Measurements from ENCODE around the gene LSAMP. TPM values are rescaled to one million over a fixed set of nuclear protein-coding genes. Genes with fewer than 3 reads are reported as not detected.

LSAMP gene
- total and polyA plus RNA-seq, 9 of the 15 experiments (the other 6 are each of a cell fraction or from before 2014, with no cell fraction given), result 0.09 to 0.11 TPM; not detected in 7

DNA sequence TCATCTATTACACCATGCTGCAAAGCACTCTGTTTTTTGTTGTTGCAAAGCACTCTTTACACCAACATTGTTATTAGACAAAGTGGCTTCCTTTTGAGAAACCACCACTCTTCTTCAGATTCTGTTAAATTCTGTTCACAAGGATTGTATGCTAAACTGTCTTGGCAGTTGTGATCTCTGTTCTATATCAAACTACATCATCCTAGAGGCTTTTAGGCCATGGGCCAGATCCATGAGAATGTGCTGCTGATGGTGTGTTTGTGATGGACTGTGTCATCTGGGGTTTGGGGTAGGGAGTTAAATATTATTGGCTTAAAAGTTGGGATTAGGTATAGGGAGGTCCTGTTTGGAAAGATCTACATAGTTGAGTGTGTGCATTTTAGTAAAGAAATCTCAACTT, 592.2 kb downstream of the LSAMP start:
- BruUV-seq (replicated peaks), result no TSS peak
- no peak for DNase-seq (ENCODE audit: extremely low read depth in 1 of 4, low spot score in 3 of 4)
- Histone ChIP-seq H3K27me3 (ENCODE audit: control insufficient read depth in 2 of 2, insufficient read depth in 2 of 2, low read length in 2 of 2) (no peaks in the 10 kb centered on the region), H3K79me2 (ENCODE audit: control insufficient read depth, insufficient read depth, low read length) (no peaks in the 10 kb centered on the region), H3K9me3 (replicated peaks; ENCODE audit: control insufficient read depth, insufficient read depth, low read depth, low read length) (no peaks in the 10 kb centered on the region), H2AFZ (ENCODE audit: low read depth, low read length) (no peak overlapping the region), H3K4me1 (replicated peaks in 1 of 2; ENCODE audit: control insufficient read depth in 2 of 2, insufficient read depth in 2 of 2, low read length in 2 of 2) (no peaks in the 10 kb centered on the region), H4K20me1 (replicated peaks; ENCODE audit: control insufficient read depth, insufficient read depth, low read length) (no peaks in the 10 kb centered on the region), H3K9ac (ENCODE audit: insufficient read depth in 1 of 2, low read depth in 2 of 2, low read length in 2 of 2) (no peak overlapping the region), H3K9me1 (ENCODE audit: control insufficient read depth, insufficient read depth, low read length) (no peaks in the 10 kb centered on the region), H3K4me2 (ENCODE audit: insufficient read depth, low read length) (no peak overlapping the region), H3K36me3 (ENCODE audit: control insufficient read depth, insufficient read depth, low read length) (no peaks in the 10 kb centered on the region), H3K27ac (ENCODE audit: extremely low read depth, low read depth, low read length) (no peak overlapping the region), H3K4me3 (no peak overlapping the region)
- ATAC-seq, result no peak
- ChIA-PET POLR2A (interaction anchor here (1.2 kb wide), 1 partner anchor 12 kb away, joined by 3 read pairs; no protein-coding TSS in a partner anchor), CTCF (ENCODE audit: low intra/inter-chr PET ratio) (no interaction called here)
- in situ Hi-C loops (cut with MboI), result no loop called here
- intact Hi-C loops (cut with micrococcal nuclease), result no loop called here
- FAIRE-seq, result no peak
- TF ChIP-seq TEAD4 (IDR thresholded peaks at IDR 0.05; ENCODE audit: low read length) (no peak), TEAD4 (CRISPR knock-in tag; IDR thresholded peaks at IDR 0.05; ENCODE audit: borderline replicate concordance) (no peak), ZNF740 (CRISPR knock-in tag; IDR thresholded peaks at IDR 0.05) (no peak), ZNF740 (tag; IDR thresholded peaks at IDR 0.05) (no peak), ATF1 (CRISPR knock-in tag; IDR thresholded peaks at IDR 0.05) (no peak), ATF1 (tag; IDR thresholded peaks at IDR 0.05) (no peak), MTA2 (IDR thresholded peaks at IDR 0.05; ENCODE audit: low read depth) (no peak), CREB1 (IDR thresholded peaks at IDR 0.05) (no peak), CREB1 (CRISPR knock-in tag; IDR thresholded peaks at IDR 0.05) (no peak), FOXK1 (CRISPR knock-in tag; IDR thresholded peaks at IDR 0.05; ENCODE audit: borderline replicate concordance) (no peak), NFIX (CRISPR knock-in tag; IDR thresholded peaks at IDR 0.05; ENCODE audit: low read depth) (no peak), RAD21 (CRISPR knock-in tag; conservative IDR thresholded peaks at IDR 0.05 in 1 of 2, IDR thresholded peaks at IDR 0.05 in 1 of 2) (no peak), THAP12 (CRISPR knock-in tag; IDR thresholded peaks at IDR 0.05) (no peak), KAT2B (IDR thresholded peaks at IDR 0.05; ENCODE audit: low read depth, low read length) (no peak)
- TF ChIP-seq, protein P1, sequence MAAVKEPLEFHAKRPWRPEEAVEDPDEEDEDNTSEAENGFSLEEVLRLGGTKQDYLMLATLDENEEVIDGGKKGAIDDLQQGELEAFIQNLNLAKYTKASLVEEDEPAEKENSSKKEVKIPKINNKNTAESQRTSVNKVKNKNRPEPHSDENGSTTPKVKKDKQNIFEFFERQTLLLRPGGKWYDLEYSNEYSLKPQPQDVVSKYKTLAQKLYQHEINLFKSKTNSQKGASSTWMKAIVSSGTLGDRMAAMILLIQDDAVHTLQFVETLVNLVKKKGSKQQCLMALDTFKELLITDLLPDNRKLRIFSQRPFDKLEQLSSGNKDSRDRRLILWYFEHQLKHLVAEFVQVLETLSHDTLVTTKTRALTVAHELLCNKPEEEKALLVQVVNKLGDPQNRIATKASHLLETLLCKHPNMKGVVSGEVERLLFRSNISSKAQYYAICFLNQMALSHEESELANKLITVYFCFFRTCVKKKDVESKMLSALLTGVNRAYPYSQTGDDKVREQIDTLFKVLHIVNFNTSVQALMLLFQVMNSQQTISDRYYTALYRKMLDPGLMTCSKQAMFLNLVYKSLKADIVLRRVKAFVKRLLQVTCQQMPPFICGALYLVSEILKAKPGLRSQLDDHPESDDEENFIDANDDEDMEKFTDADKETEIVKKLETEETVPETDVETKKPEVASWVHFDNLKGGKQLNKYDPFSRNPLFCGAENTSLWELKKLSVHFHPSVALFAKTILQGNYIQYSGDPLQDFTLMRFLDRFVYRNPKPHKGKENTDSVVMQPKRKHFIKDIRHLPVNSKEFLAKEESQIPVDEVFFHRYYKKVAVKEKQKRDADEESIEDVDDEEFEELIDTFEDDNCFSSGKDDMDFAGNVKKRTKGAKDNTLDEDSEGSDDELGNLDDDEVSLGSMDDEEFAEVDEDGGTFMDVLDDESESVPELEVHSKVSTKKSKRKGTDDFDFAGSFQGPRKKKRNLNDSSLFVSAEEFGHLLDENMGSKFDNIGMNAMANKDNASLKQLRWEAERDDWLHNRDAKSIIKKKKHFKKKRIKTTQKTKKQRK (IDR thresholded peaks at IDR 0.05; ENCODE audit: borderline replicate concordance, low read depth, low read length), result no peak
